ENCODE results near the gene TERF2IP. TPM values are rescaled to one million over a fixed set of nuclear protein-coding genes. Genes with fewer than 3 reads are reported as not detected.

The TERF2IP gene
- 10 to 100 TPM; 38.0 to 42.3 TPM for total RNA-seq

DNA sequence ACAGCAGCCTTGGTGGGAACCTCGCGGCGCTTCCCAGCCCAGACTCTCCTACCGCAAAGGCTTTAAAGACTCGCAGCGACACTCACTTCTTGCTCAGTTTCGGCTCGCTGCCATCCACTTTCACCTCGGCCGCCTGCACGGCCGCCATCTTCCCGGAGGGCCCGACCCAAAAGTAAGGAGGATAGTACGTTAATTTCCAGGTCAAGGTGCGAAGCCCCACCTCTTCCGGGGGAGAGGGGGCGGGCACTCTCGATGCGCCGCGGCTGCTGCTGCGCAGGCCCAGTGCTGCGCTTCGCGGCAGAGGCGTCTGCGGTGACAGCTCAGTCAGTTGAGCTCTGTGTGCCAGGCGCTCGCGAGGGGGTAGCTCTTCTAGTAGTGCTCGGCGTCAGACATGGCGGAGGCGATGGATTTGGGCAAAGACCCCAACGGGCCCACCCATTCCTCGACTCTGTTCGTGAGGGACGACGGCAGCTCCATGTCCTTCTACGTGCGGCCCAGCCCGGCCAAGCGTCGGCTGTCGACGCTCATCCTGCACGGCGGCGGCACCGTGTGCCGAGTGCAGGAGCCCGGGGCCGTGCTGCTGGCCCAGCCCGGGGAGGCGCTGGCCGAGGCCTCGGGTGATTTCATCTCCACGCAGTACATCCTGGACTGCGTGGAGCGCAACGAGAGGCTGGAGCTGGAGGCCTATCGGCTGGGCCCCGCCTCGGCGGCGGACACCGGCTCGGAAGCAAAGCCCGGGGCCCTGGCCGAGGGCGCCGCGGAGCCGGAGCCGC lies at the start of gene TERF2IP, which contains the start of gene KARS1:
Gene TERF2IP, plus strand, starts transcription at position 282 of the 773 bp plus-strand sequence. Its CDS starts 110 bp downstream, at position 392.
Gene KARS1, minus strand, starts transcription at position 174 of the 773 bp plus-strand sequence. Its CDS starts 26 bp downstream, at position 148.

DNA sequence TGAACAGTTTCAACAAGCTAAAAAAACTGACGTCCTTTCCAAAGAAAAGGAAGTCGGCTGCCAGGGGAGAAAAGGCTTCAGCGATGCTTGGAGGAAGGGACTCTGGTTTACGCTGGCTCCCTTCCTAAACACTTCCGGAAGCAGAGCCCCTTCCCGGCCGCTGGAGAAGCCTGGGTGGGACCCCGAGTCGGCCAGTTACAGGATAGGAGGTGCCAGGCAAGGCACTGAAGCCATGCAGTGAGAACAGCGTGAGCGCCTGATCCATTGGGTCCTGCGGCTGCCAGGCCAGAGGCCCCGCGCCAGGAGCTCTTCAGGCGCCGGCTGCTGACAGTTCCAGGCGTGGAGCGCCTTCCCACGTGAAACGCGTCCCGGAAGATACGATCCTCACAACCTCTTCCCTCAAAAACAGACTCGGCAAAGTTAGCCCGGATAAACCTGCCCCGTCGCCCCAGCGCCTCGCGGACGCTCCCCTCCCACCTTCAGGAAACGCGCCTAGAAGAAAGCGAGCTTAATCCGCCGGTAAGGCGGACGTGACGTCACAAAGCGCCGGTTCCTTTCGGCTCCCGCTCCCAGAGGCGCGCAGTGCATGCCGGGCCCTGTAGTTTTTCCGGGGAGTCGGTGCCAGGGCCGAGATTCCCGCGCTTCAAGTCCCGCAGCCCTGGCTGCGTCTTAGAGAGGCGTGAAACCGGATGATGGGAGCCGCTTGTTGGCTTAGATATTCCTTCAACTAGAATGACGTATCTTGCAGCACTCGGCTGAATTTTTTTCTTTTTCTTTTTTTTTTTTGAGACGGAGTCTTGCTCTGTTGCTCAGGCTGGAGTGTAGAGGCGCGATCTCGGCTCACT lies 24.6 kb upstream of the TERF2IP start, which contains the start of gene ADAT1:
Gene ADAT1, minus strand, starts transcription at position 521 of the 845 bp plus-strand sequence. CDS start 2,482 bp downstream, outside the sequence.

DNA sequence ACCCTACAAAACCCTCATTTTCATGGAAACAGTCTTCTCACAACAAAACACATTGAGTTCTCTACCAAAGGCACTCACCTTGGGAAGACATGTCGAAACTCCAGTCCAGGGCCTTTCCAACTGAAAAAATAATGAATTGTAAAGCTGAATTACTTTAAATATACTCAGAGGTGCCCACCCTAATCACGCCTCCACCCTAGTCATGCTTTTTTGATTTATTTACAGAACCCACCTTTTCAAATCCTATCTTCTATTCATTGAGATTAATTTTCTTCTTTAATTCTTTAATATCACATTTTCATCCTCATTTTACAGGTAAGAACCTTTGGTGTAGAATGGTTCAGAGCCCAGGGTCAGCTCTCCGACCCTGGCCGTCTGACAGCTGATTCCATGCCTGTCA lies 29.3 kb downstream of the TERF2IP start, which contains the start of gene CPHXL2:
Gene CPHXL2, minus strand, starts transcription at position 101 of the 400 bp plus-strand sequence. Its CDS starts 10 bp downstream, at position 91.

DNA sequence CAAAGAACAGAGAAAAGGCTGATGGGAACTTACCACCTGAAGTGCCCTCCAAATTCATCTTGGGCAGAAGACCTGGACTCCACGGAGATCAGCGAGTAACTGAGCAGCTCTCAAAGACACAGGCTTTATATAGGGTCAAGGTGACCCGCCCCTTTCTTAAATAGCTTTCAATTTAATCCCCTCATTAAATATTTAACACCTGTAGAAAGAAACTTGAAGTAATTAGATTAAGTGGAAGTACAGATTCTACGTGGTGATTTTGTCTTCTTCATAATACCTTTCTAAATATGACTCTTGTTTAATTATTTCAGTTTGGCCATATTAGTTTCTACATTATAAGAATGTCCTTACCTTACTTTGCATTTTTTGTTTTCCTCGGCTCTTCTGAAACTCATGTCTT lies 53.8 kb downstream of the TERF2IP start, which contains the start of gene DUXB:
Gene DUXB, minus strand, starts transcription at position 101 of the 400 bp plus-strand sequence. Its CDS starts 43 bp downstream, at position 58.

Small RNA genes within 50 kb of the gene (small RNA-seq; reads per million reads assigned to genes)
- gene RN7SL520P, result 0 reads per million in 2 donors

Other genes with a start within 250 kb of the TERF2IP start
- 10 to 100 TPM; 21.3 to 26.3 TPM for gene CFDP1, start 214.3 kb upstream of the TERF2IP start, total RNA-seq
- gene TMEM170A, start 183.1 kb upstream of the TERF2IP start, total RNA-seq, result 10 to 100 TPM; 11.4 to 19.6 TPM
- 1 to 10 TPM; 5.5 to 9.3 TPM for gene CHST6, start 152.3 kb upstream of the TERF2IP start, total RNA-seq
- under 1 TPM; under 0.01 to 0.34 TPM for gene CHST5, start 111.7 kb upstream of the TERF2IP start, total RNA-seq
- gene TMEM231, start 91.5 kb upstream of the TERF2IP start, total RNA-seq, result 10 to 100 TPM; 13.1 to 16.3 TPM
- gene GABARAPL2, start 81.4 kb upstream of the TERF2IP start, total RNA-seq, result 10 to 100 TPM; 30.3 to 36.6 TPM
- gene ADAT1, start 24.5 kb upstream of the TERF2IP start, total RNA-seq, result 100 to 1,000 TPM in 1 of 2 donors, 10 to 100 TPM in 1; 96.7 to 109 TPM
- 100 to 1,000 TPM; 106 to 160 TPM for gene KARS1, start 108 bp upstream of the TERF2IP start, total RNA-seq
- gene CPHXL2, start 29.2 kb downstream of the TERF2IP start, total RNA-seq, result not detected
- gene DUXB, start 53.7 kb downstream of the TERF2IP start, total RNA-seq, result not detected
- gene CPHXL, start 78.7 kb downstream of the TERF2IP start, total RNA-seq, result not detected

Data from melanocyte of skin (primary cell).